ENCODE data around the gene MDFIC2. TPM values are rescaled to one million over a fixed set of nuclear protein-coding genes. Genes with fewer than 3 reads are reported as not detected.

Gene MDFIC2
- total RNA-seq, 2 experiments from 2014 or later = not detected

DNA sequence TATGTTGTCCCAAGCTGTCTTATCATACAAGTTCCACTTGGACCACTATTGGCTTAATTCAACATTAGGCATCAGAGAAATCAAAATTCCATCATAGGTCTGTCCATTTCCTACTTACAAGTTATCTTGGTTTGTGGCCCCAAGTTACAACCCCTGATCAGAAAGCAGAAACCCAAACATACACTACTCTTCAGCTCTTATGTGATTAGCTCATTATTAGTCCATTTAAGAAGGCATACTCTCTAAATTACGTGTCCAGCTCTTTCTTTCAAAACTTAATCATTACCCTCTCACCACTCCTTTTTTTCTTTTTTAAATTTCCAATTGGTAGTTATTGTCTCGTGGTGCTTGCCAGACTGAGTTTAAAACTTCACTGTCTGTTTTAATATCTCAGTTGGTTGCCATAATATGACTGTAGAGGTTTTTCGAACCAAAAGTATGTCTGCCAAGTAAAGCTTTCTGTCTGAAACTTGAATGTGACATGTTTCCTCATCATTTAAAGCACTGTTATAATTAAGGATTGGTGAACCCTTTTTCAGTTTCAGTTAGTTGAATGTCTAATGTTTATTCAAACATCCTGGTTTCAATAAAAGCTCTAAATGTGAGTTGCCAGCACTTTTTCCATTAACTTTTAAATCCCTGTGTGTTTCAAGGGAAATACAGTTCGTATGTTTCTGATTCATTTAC lies 162.6 kb downstream of the MDFIC2 start:
- no peaks in the 10 kb centered on the region for H3K36me3 Mint-ChIP-seq
- intact Hi-C loops (cut with micrococcal nuclease) = no loop called here
- POLR2A ChIA-PET = no interaction called here
- H3K27ac Mint-ChIP-seq = no peak overlapping the region
- H3K9me3 Mint-ChIP-seq = peaks cover 4% of the 10 kb centered on the region
- CTCF ChIA-PET = no interaction called here
- no peaks in the 10 kb centered on the region for H3K27me3 Mint-ChIP-seq
- no peak overlapping the region for H3K4me3 Mint-ChIP-seq
- H3K4me1 Mint-ChIP-seq (ENCODE audit: low read depth) = no peaks in the 10 kb centered on the region
- DNase-seq = no peak
